GM06990 (cell line): ENCODE results near the gene ATPAF2.
A peak's percentile ranks its signal among the peaks of the same experiment; 100 is the strongest.

ENCODE experiments used
- DNase-seq: peaks from one replicate; pipeline ENCODE4 v3.0.0-alpha.2; 2011; ENCODE audit not compliant: insufficient read length; ENCODE audit errors: extremely low read depth
- H3K27me3 ChIP-seq: replicated peaks from 2 replicates; pipeline ENCODE4 v1.6.0; 2011; ENCODE audit warnings: low read length; ENCODE audit not compliant: control insufficient read depth, insufficient read depth
- H3K36me3 ChIP-seq: 2 replicates; pipeline ENCODE4 v1.5.1; 2011; ENCODE audit warnings: low read length; ENCODE audit not compliant: control insufficient read depth, insufficient read depth
- H3K4me3 ChIP-seq: replicated peaks from 2 replicates; pipeline ENCODE4 v1.5.1; 2011; ENCODE audit warnings: low read depth, mild to moderate bottlenecking, control low read depth, low read length
- CTCF ChIP-seq: IDR thresholded peaks from 2 replicates; pipeline ENCODE4 v1.5.1; 2011; ENCODE audit warnings: low read length, control low read depth, mild to moderate bottlenecking, inconsistent platforms; ENCODE audit not compliant: insufficient read depth, poor library complexity, severe bottlenecking

ATPAF2 gene

DNA sequence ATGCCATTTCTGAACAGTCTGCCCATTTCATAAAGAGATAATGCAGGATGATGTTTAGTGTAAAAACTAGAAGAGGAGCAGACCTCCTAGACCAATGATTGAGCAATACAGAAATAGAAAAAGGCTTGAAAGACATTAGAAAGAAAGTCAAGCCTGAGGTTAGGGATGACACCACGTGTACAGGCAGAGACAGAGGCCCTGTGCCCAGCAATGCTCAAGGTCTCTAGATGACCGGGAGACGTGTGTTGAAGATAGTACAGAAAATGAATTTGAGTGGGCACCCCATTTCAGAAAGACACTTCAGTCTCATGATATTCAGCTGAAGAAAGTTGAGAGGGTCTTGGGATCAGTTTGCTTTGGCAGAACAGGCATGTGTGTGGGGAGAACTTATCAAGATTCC is 5.6 kb upstream of the ATPAF2 start:
- no peaks in the 10 kb centered on the region for H3K36me3 ChIP-seq
- no peaks in the 10 kb centered on the region for H3K27me3 ChIP-seq
- H3K4me3 ChIP-seq: no peak overlapping the region
- TF ChIP-seq CTCF: no peak
- no peak for DNase-seq

DNA sequence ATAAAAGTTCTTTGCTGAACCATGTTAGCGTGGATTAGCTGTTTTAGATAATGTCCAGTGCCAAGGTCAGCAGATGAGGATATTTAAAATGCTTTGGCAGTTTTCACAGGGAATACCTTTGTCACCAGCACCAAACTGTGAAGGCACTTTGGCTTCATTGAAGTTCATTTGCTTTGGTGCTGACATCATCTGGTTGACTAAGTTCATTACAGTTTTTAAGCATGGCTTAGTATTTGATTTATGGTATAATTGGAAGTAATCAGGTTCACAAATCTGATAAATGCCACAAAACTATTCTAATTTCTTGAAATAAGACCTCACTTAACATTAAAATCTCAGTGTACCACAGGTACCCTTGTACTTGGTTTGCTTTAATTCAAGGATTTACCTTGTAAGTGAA is 4.5 kb upstream of the ATPAF2 start:
- Histone ChIP-seq H3K36me3 (no peaks in the 10 kb centered on the region), H3K4me3 (no peak overlapping the region), H3K27me3 (no peaks in the 10 kb centered on the region)
- DNase-seq: no peak
- peak; percentile 22 for TF ChIP-seq CTCF

DNA sequence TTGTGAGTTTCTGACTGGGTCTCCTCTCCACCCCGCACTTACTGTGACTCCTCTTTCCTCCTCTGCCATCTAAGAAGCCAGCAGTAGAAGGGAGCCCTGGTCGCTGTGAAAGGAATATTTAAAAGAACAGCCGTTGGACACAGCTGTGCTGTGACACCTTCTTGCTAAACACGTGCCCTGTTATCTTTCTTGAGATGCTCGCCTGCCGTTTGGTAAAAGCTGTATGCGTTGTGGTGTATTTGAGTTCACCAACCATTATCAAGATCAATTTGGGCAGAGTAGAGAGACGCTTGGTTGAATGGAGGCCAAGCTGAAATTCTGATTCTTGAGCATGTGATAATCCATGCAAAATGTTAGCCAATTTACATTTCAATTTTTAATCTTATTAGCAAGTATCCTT is 4.0 kb upstream of the ATPAF2 start:
- DNase-seq: no peak
- TF ChIP-seq CTCF: no peak
- Histone ChIP-seq H3K27me3 (no peaks in the 10 kb centered on the region), H3K4me3 (no peak overlapping the region), H3K36me3 (no peaks in the 10 kb centered on the region)

GRCh38 chr17:18041776-18042175 is 2.8 kb upstream of the ATPAF2 start:
- no peak overlapping the region for H3K4me3 ChIP-seq
- H3K36me3 ChIP-seq: no peaks in the 10 kb centered on the region
- no peak for TF ChIP-seq CTCF
- H3K27me3 ChIP-seq: no peaks in the 10 kb centered on the region
- DNase-seq: no peak

- Histone ChIP-seq H3K27me3 (no peaks in the 10 kb centered on the region), H3K4me3 (peak overlapping the region; percentile 93), H3K36me3 (no peaks in the 10 kb centered on the region)
- TF ChIP-seq CTCF: no peak
- no peak for DNase-seq
These were observed 1.4 kb upstream of the ATPAF2 start for GRCh38 chr17:18040261-18040858.

DNA sequence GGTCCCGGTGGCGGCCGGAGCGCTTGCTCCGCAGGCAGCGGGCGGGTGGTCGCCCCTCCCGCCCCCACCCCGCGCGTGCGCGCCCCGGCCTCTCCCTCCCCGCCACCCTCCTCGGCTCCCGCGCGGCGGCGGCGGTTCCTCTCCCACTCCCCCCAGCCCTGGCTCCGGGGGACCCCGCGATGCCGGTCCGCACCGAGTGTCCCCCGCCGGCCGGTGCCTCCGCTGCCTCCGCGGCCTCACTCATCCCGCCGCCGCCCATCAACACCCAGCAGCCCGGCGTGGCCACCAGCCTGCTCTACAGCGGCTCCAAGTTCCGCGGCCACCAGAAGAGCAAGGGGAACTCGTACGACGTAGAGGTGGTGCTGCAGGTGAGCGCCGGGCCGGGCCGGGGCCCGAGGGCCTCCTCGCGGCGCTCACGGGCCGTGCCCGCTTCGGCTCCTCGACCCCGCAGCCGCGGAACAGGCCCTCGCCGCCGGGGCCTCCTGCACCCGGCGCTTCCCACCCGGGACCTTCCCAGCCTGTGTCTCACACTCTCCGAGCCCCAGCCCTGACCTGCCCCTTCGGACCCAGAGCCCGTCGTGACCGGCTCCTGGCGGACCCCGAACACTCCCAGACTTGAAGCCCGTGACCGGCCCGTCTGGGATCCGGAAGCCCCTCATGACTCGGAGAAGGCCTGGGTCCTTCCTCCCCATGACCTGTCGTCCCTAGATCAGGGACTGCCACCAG is 730 bp upstream of the ATPAF2 start:
- no peak for DNase-seq
- Histone ChIP-seq H3K4me3 (peak overlapping the region; percentile 93), H3K27me3 (no peaks in the 10 kb centered on the region), H3K36me3 (no peaks in the 10 kb centered on the region)
- peak; percentile 1 for TF ChIP-seq CTCF
